ENCODE data around the gene FAM184B. TPM values are rescaled to one million over a fixed set of nuclear protein-coding genes. Genes with fewer than 3 reads are reported as not detected.
"Not testable (repeated sequence)": the region's sequence is repeated elsewhere in the genome, so short reads cannot be mapped to it uniquely, and the experiment has no call there.

The FAM184B gene
- total RNA-seq, 1 experiment from 2014 or later: not detected

GRCh38 chr4:17690135-17690534 lies 91.3 kb downstream of the FAM184B start:
- no peaks in the 10 kb centered on the region for H3K36me3 ChIP-seq (ENCODE audit: control insufficient read depth, insufficient read depth, low read length)
- Mint-ChIP-seq H3K4me3 (ENCODE audit: unreplicated experiment) (no peak overlapping the region), H3K9me3 (ENCODE audit: unreplicated experiment) (peaks cover 19% of the 10 kb centered on the region), H3K27ac (ENCODE audit: unreplicated experiment) (no peak overlapping the region), H3K27me3 (ENCODE audit: insufficient read depth, unreplicated experiment) (no peaks in the 10 kb centered on the region), H3K4me1 (ENCODE audit: low read depth, unreplicated experiment) (peaks cover 9% of the 10 kb centered on the region), H3K36me3 (ENCODE audit: insufficient read depth, unreplicated experiment) (peaks cover 5% of the 10 kb centered on the region)
- H3K4me3 ChIP-seq (ENCODE audit: low read depth, low read length): no peak overlapping the region
- no peaks in the 10 kb centered on the region for H3K27me3 ChIP-seq (replicated peaks; ENCODE audit: control insufficient read depth, insufficient read depth, low read length)
- ChIA-PET POLR2A (no interaction called here), CTCF (no interaction called here)
- no peaks in the 10 kb centered on the region for H3K9me3 ChIP-seq
- intact Hi-C loops (cut with micrococcal nuclease; ENCODE audit: unreplicated experiment): no loop called here
- H3K4me1 ChIP-seq: peaks cover 9% of the 10 kb centered on the region
- no peak for DNase-seq
- BruUV-seq (replicated peaks): no TSS peak
- no peak for TF ChIP-seq CTCF (IDR thresholded peaks at IDR 0.05; ENCODE audit: insufficient read depth in 1 of 2, low read depth in 1 of 2, low read length in 1 of 2, severe bottlenecking in 1 of 2, unreplicated experiment in 1 of 2)

GRCh38 chr4:17688011-17688441 lies 93.4 kb downstream of the FAM184B start:
- ChIA-PET CTCF (no interaction called here), POLR2A (no interaction called here)
- no peaks in the 10 kb centered on the region for H3K36me3 ChIP-seq (ENCODE audit: control insufficient read depth, insufficient read depth, low read length)
- H3K27me3 ChIP-seq (replicated peaks; ENCODE audit: control insufficient read depth, insufficient read depth, low read length): no peaks in the 10 kb centered on the region
- intact Hi-C loops (cut with micrococcal nuclease; ENCODE audit: unreplicated experiment): no loop called here
- TF ChIP-seq CTCF (IDR thresholded peaks at IDR 0.05; ENCODE audit: insufficient read depth in 1 of 2, low read depth in 1 of 2, low read length in 1 of 2, severe bottlenecking in 1 of 2, unreplicated experiment in 1 of 2): no peak
- no peak overlapping the region for H3K27ac Mint-ChIP-seq (ENCODE audit: unreplicated experiment)
- H3K9me3 ChIP-seq: no peaks in the 10 kb centered on the region
- DNase-seq: no peak
- BruUV-seq (replicated peaks): no TSS peak
- no peak overlapping the region for H3K4me3 ChIP-seq (ENCODE audit: low read depth, low read length)
- H3K4me1 Mint-ChIP-seq (ENCODE audit: low read depth, unreplicated experiment): peaks cover 9% of the 10 kb centered on the region
- no peaks in the 10 kb centered on the region for H3K27me3 Mint-ChIP-seq (ENCODE audit: insufficient read depth, unreplicated experiment)
- H3K9me3 Mint-ChIP-seq (ENCODE audit: unreplicated experiment): peaks cover 9% of the 10 kb centered on the region
- H3K4me3 Mint-ChIP-seq (ENCODE audit: unreplicated experiment): no peak overlapping the region
- peaks cover 9% of the 10 kb centered on the region for H3K4me1 ChIP-seq
- H3K36me3 Mint-ChIP-seq (ENCODE audit: insufficient read depth, unreplicated experiment): peaks cover 5% of the 10 kb centered on the region

- POLR2A ChIA-PET: no interaction called here
- Histone ChIP-seq H3K9me3 (no peaks in the 10 kb centered on the region), H3K27me3 (replicated peaks; ENCODE audit: control insufficient read depth, insufficient read depth, low read length) (no peaks in the 10 kb centered on the region), H3K4me3 (ENCODE audit: low read depth, low read length) (no peak overlapping the region), H3K36me3 (ENCODE audit: control insufficient read depth, insufficient read depth, low read length) (no peaks in the 10 kb centered on the region), H3K4me1 (peaks cover 9% of the 10 kb centered on the region)
- CTCF ChIA-PET: no interaction called here
- H3K9me3 Mint-ChIP-seq (ENCODE audit: unreplicated experiment): peaks cover 9% of the 10 kb centered on the region
- H3K27ac Mint-ChIP-seq (ENCODE audit: unreplicated experiment): no peak overlapping the region
- no TSS peak for BruUV-seq (replicated peaks)
- no peak for TF ChIP-seq CTCF (IDR thresholded peaks at IDR 0.05; ENCODE audit: insufficient read depth in 1 of 2, low read depth in 1 of 2, low read length in 1 of 2, severe bottlenecking in 1 of 2, unreplicated experiment in 1 of 2)
- peaks cover 9% of the 10 kb centered on the region for H3K4me1 Mint-ChIP-seq (ENCODE audit: low read depth, unreplicated experiment)
- intact Hi-C loops (cut with micrococcal nuclease; ENCODE audit: unreplicated experiment): no loop called here
- DNase-seq: no peak
- H3K4me3 Mint-ChIP-seq (ENCODE audit: unreplicated experiment): no peak overlapping the region
- H3K27me3 Mint-ChIP-seq (ENCODE audit: insufficient read depth, unreplicated experiment): no peaks in the 10 kb centered on the region
- peaks cover 5% of the 10 kb centered on the region for H3K36me3 Mint-ChIP-seq (ENCODE audit: insufficient read depth, unreplicated experiment)
Observed at GRCh38 chr4:17687237-17687857, 94.1 kb downstream of the FAM184B start.

- H3K36me3 Mint-ChIP-seq (ENCODE audit: insufficient read depth, unreplicated experiment); H3K4me1 Mint-ChIP-seq (ENCODE audit: low read depth, unreplicated experiment); DNase-seq; CTCF ChIA-PET; H3K9me3 ChIP-seq; H3K4me3 Mint-ChIP-seq (ENCODE audit: unreplicated experiment); intact Hi-C loops (cut with micrococcal nuclease; ENCODE audit: unreplicated experiment); H3K27ac Mint-ChIP-seq (ENCODE audit: unreplicated experiment); POLR2A ChIA-PET; H3K36me3 ChIP-seq (ENCODE audit: control insufficient read depth, insufficient read depth, low read length); BruUV-seq (replicated peaks); H3K4me1 ChIP-seq; H3K27me3 Mint-ChIP-seq (ENCODE audit: insufficient read depth, unreplicated experiment); H3K9me3 Mint-ChIP-seq (ENCODE audit: unreplicated experiment); H3K27me3 ChIP-seq (replicated peaks; ENCODE audit: control insufficient read depth, insufficient read depth, low read length); H3K4me3 ChIP-seq (ENCODE audit: low read depth, low read length): not testable (repeated sequence)
Observed at GRCh38 chr4:17684648-17685047, 96.8 kb downstream of the FAM184B start.
